ENCODE measurements around the gene CA4.
"Not testable (repeated sequence)": the region's sequence is repeated elsewhere in the genome, so short reads cannot be mapped to it uniquely, and the experiment has no call there.

The CA4 gene

GRCh38 chr17:60178180-60178579, 28.4 kb downstream of the CA4 start:
- not testable (repeated sequence) for DNase-seq

DNA sequence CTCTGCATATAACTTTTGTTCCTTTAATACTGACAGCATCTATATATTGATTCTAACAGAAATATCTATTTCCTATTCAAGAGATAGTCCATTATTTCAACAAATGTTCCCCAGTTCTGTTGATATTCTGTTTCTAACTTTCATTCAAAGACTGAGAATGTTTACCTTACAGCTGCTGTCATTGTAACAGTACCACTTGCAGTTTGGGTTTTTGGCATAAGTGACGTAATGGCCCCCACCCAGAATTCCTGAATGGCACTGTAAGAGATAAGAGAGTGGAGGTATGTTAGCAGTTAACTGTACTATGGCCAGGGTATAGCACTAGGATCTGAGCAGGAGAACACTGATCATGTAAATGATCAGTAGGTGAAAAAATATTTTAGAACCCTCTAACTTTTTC, 30.6 kb downstream of the CA4 start:
- not testable (repeated sequence) for DNase-seq

- DNase-seq, result not testable (repeated sequence)
These were observed 36.6 kb downstream of the CA4 start for GRCh38 chr17:60186372-60186771.

DNA sequence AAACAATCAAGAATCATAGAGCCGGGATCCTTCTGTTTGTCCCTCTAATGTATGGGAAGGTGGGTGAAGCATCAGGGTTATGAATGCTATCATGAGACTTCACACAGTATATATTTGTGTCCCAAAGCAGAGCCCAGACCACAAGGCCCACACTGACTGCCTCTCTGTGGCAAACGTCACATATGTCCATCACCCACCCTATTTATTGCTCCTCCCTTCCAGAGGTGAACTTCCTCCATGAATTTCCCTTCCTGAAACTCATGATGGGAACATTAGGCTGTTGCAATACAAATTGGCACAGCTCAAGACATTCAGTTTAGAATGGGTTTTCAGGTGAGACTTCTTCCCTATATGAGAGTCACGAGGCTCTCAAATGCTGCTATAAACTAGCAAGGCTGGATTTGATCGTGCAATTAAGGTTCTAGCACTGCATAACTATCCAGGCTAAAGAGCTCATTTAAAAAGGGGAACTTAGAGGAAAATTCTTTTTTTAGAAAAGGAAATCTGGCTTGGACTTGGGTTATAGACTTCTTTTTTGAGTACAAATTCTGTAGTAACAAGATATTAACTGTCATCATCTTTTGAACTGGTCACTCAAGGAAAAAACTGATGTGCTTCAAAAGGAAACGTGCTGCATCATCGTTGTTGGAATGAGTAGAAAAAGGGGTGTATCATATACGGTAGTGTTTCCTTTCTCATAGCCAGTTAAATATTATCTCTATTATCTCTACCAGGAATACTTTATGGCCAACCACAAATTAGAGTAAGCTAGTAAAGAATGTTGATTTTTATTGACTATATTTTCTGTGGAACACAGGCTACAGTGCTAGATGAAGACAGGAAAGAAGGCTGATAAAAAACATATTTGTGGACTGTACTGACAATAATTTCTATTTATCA, 37.3 kb downstream of the CA4 start:
- not testable (repeated sequence) for DNase-seq

DNA sequence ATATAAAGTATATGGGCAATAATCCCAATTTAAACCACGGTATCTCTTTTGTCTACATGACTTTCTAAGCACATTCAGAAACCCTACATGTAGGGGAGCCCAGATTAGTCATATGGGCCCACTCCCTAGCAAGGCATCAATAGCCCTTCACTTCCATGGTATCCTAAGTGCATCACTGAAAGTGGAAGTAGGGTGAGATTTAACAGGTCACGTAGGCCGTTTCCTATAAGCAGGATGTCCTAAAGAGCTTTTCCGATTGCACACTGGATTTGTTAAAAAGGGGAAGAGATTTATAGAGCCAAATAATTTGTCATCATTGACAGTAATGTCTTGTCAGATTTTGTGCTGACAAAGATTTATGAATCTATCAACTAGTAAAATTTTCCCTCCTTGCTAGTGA, 39.0 kb downstream of the CA4 start:
- no peak for DNase-seq

- DNase-seq, result not testable (repeated sequence)
These were observed 40.3 kb downstream of the CA4 start for GRCh38 chr17:60190032-60190431.

GRCh38 chr17:60193032-60193431, 43.3 kb downstream of the CA4 start:
- not testable (repeated sequence) for DNase-seq

GRCh38 chr17:60193482-60193881, 43.7 kb downstream of the CA4 start:
- no peak for DNase-seq

GRCh38 chr17:60194141-60194540, 44.4 kb downstream of the CA4 start:
- not testable (repeated sequence) for DNase-seq

DNA sequence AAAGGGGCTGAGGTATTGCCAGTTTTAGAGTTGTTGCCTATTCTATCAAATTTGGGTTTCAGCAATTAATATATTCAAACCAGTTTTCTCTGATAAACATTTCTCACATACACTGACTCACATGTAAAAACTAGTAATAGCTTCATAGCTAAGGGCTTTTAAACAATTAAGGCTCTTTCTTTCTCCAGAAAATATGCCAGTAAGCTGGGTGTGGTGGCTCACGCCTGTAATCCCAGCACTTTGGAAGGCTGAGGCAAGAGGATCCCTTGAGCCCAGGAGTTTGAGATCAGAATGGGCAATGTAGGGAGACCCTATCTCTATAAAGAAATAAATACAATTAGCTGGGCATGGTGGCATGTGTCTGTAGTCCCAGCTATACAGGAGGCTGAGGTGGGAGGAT, 48.9 kb downstream of the CA4 start:
- not testable (repeated sequence) for DNase-seq

DNA sequence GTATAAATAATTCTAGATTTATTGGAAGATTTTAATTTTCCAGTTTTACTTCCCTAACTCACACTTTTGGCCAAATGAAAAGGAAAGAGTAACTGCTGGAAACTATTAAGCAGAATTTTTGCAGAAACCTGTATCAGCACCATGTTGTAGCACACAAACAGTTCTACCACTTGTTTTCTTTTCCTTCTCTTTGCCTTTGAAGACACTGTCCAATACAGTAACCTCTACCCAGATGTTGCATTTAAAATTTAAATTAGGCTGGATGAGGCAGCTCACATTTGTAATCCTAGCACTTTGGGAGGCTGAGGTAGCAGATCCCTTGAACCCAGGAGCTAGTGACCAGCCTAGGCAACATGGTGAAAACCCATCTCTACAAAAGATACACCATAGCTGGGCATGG, 56.0 kb downstream of the CA4 start:
- DNase-seq, result not testable (repeated sequence)

GRCh38 chr17:60208302-60208701, 58.5 kb downstream of the CA4 start:
- not testable (repeated sequence) for DNase-seq
